A549 (cell line): ENCODE data around the gene HOXB9. TPM values are rescaled to one million over a fixed set of nuclear protein-coding genes. Genes with fewer than 3 reads are reported as not detected.
A peak's percentile ranks its signal among the peaks of the same experiment; 100 is the strongest.

Source experiments
- EHMT2 ChIP-seq: fragments of 200-600 bp; sonication (generic); IDR thresholded peaks from 2 replicates; pipeline ENCODE4 v1.6.1; 2016; ENCODE audit warnings: antibody characterized with exemption, low read depth, mild to moderate bottlenecking, moderate library complexity
- ESRRA ChIP-seq: fragments of 150-350 bp; IDR thresholded peaks from 2 replicates; pipeline ENCODE4 v1.6.1; 2014; ENCODE audit warnings: mild to moderate bottlenecking, low read length, borderline replicate concordance
- FOSL2 ChIP-seq, 2 experiments: fragments of 450-650 bp in 1 of 2; fragments of >200 bp in 1 of 2; sonication (Bioruptor Twin) in 1 of 2; formaldehyde crosslinking; IDR thresholded peaks; 2 replicates each; pipeline versions ENCODE4 v1.5.0 to v1.6.1; 2016 to 2020; ENCODE audit warnings: mild to moderate bottlenecking in 1 of 2, moderate library complexity in 1 of 2
- HDAC2 ChIP-seq: fragments of 200-600 bp; sonication (generic); IDR thresholded peaks from 2 replicates; pipeline ENCODE4 v1.6.1; 2016
- HES2 ChIP-seq: fragments of >200 bp; sonication (Bioruptor Twin); formaldehyde crosslinking; IDR thresholded peaks from 2 replicates; pipeline ENCODE4 v1.6.1; 2016
- HMGXB4 ChIP-seq: fragments of 250-450 bp; sonication (Bioruptor Pico); IDR thresholded peaks from 2 replicates; pipeline ENCODE4 v1.5.0; 2021; ENCODE audit warnings: mild to moderate bottlenecking, moderate library complexity, borderline replicate concordance
- HOXB5 ChIP-seq: fragments of 250-450 bp; sonication (Bioruptor Pico); IDR thresholded peaks from 2 replicates; pipeline ENCODE4 v1.5.0; 2020; ENCODE audit warnings: mild to moderate bottlenecking, moderate library complexity
- KDM5A ChIP-seq: fragments of 200-600 bp; sonication (generic); IDR thresholded peaks from 2 replicates; pipeline ENCODE4 v1.6.1; 2016; ENCODE audit warnings: antibody characterized with exemption, mild to moderate bottlenecking
- MYC ChIP-seq: IDR thresholded peaks from 2 replicates; pipeline ENCODE4 v1.6.1; 2012; ENCODE audit warnings: mild to moderate bottlenecking, inconsistent platforms, low read length, improper control_type of control experiment, borderline replicate concordance
- NFE2L2 ChIP-seq: fragments of 150-350 bp; conservative IDR thresholded peaks from 2 replicates; pipeline ENCODE4 v1.6.1; 2014; ENCODE audit warnings: low read length
- NR3C1 ChIP-seq: fragments of >200 bp; sonication (Bioruptor Twin); formaldehyde crosslinking; IDR thresholded peaks from 3 replicates; pipeline ENCODE4 v1.6.1; 2017
- PHF8 ChIP-seq: fragments of 200-600 bp; sonication (generic); IDR thresholded peaks from 2 replicates; pipeline ENCODE4 v1.6.1; 2016; ENCODE audit warnings: low read depth, mild to moderate bottlenecking, antibody characterized with exemption, moderate library complexity, borderline replicate concordance
- RNF2 ChIP-seq: fragments of 200-600 bp; sonication (generic); IDR thresholded peaks from 2 replicates; pipeline ENCODE4 v1.6.1; 2016; ENCODE audit warnings: low read depth, mild to moderate bottlenecking, antibody characterized with exemption, moderate library complexity, borderline replicate concordance
- TFCP2L1 ChIP-seq: fragments of 250-450 bp; sonication (Bioruptor Pico); IDR thresholded peaks from 2 replicates; pipeline ENCODE4 v1.5.0; 2021; ENCODE audit warnings: mild to moderate bottlenecking
- ZNF302 ChIP-seq: fragments of 250-450 bp; sonication (Bioruptor Pico); IDR thresholded peaks from 2 replicates; pipeline ENCODE4 v1.9.0; 2021; ENCODE audit warnings: inconsistent platforms, mild to moderate bottlenecking, moderate library complexity
- polyA plus RNA-seq, 4 experiments: library from polyadenylated mRNA; depleted of rRNA in 3 of 4; stranded (reverse); fragments of >200 nt; fragmentation: RNase III in 1 of 4; extraction: RNeasy Plus Mini Kit Qiagen cat#74134 plus additional on column Dnase treatment in 1 of 4; gene quantifications; 2 replicates in 3 of 4; 3 replicates in 1 of 4; pipeline ENCODE4 v1.2.3, GENCODE V29; 2011 to 2017
- TF ChIP-seq, protein P1 (sequence below): fragments of 200-600 bp; sonication (generic); IDR thresholded peaks from 2 replicates; pipeline ENCODE4 v1.6.1; 2016; ENCODE audit warnings: antibody characterized with exemption, mild to moderate bottlenecking, moderate library complexity
- TF ChIP-seq, protein P2 (sequence below): fragments of 250-450 bp; sonication (Bioruptor Pico); IDR thresholded peaks from 2 replicates; pipeline ENCODE4 v1.5.0; 2020; ENCODE audit warnings: low read depth, mild to moderate bottlenecking, moderate library complexity
- TF ChIP-seq, protein P3 (sequence below): fragments of >200 bp; sonication (Bioruptor Twin); formaldehyde crosslinking; IDR thresholded peaks from 3 replicates; pipeline ENCODE4 v1.6.1; 2016

The HOXB9 gene
- polyA plus RNA-seq, 2 of the 4 experiments (the other 2 are of a cell fraction): 5.6 to 24.6 TPM

DNA sequence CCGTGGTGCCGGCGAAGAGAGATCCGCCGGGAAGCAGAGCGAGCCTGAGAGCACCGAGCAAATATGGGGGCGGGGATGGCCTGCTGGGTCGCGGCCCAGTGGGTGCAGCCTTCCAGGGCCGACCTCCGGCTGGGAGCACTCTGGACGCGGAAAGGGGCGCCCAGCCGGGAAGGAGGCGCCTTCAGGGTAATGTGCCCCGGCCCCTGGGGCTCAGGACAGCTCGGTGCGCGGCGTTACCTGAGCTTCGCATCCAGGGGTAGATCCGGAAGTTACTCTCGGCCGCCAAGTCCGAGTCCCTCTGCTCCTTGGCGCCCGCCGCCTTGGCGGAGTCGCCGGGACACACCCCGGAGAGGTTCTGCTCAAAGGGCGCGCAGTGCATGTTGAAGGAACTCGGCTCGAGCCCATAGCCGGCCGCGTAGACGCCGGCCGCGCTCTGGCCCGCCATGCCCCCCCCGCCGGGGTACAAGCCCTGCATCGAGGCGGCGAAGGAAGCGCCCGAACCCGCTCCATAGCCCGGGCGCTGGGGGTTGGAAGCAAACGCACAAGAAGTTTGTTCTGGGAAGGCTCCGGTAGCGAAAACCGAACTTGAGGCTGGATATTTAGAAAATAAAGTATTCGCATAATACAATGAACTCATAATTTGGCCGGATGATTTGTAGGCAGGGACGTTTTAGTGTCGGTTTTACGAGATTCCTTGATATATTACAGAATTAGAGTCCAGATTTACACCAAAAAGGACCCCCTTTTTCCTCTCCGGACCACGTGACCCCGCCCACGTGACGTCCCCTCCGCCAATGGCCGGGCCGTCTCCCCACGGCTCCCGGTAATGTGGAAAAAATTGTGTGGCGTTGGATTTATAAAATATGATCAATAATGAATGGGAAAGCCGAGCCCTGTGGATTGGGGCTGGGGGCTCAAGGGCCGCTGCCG, 15.6 kb downstream of the HOXB9 start, which contains the start of gene HOXB7 (continued):
- TF ChIP-seq HDAC2 (peak; percentile 73; the same call in 1 of the 2 replicates), FOSL2 (IDR thresholded peaks at IDR 0.05) (no peak), FOSL2 (CRISPR knock-in tag; IDR thresholded peaks at IDR 0.05) (no peak), NR3C1 (no peak), HES2 (no peak), EHMT2 (no peak), MYC (no peak; the same call in 1 of the 2 replicates), NFE2L2 (no peak), HMGXB4 (CRISPR knock-in tag) (peak; percentile 83; the same call in 1 of the 2 replicates), RNF2 (no peak), HOXB5 (CRISPR knock-in tag) (peak; percentile 16; the same call in 1 of the 2 replicates), TFCP2L1 (CRISPR knock-in tag) (0 out of 2 replicates have a peak, but pooled peaks have one; percentile 15), KDM5A (no peak), ZNF302 (CRISPR knock-in tag) (no peak), ESRRA (no peak), PHF8 (peak; percentile 70; the same call in 1 of the 2 replicates)
- TF ChIP-seq, protein P1, sequence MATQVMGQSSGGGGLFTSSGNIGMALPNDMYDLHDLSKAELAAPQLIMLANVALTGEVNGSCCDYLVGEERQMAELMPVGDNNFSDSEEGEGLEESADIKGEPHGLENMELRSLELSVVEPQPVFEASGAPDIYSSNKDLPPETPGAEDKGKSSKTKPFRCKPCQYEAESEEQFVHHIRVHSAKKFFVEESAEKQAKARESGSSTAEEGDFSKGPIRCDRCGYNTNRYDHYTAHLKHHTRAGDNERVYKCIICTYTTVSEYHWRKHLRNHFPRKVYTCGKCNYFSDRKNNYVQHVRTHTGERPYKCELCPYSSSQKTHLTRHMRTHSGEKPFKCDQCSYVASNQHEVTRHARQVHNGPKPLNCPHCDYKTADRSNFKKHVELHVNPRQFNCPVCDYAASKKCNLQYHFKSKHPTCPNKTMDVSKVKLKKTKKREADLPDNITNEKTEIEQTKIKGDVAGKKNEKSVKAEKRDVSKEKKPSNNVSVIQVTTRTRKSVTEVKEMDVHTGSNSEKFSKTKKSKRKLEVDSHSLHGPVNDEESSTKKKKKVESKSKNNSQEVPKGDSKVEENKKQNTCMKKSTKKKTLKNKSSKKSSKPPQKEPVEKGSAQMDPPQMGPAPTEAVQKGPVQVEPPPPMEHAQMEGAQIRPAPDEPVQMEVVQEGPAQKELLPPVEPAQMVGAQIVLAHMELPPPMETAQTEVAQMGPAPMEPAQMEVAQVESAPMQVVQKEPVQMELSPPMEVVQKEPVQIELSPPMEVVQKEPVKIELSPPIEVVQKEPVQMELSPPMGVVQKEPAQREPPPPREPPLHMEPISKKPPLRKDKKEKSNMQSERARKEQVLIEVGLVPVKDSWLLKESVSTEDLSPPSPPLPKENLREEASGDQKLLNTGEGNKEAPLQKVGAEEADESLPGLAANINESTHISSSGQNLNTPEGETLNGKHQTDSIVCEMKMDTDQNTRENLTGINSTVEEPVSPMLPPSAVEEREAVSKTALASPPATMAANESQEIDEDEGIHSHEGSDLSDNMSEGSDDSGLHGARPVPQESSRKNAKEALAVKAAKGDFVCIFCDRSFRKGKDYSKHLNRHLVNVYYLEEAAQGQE: peak; percentile 61; the same call in 1 of the 2 replicates
- TF ChIP-seq, protein P2, sequence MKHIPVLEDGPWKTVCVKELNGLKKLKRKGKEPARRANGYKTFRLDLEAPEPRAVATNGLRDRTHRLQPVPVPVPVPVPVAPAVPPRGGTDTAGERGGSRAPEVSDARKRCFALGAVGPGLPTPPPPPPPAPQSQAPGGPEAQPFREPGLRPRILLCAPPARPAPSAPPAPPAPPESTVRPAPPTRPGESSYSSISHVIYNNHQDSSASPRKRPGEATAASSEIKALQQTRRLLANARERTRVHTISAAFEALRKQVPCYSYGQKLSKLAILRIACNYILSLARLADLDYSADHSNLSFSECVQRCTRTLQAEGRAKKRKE (CRISPR knock-in tag): no peak
- TF ChIP-seq, protein P3, sequence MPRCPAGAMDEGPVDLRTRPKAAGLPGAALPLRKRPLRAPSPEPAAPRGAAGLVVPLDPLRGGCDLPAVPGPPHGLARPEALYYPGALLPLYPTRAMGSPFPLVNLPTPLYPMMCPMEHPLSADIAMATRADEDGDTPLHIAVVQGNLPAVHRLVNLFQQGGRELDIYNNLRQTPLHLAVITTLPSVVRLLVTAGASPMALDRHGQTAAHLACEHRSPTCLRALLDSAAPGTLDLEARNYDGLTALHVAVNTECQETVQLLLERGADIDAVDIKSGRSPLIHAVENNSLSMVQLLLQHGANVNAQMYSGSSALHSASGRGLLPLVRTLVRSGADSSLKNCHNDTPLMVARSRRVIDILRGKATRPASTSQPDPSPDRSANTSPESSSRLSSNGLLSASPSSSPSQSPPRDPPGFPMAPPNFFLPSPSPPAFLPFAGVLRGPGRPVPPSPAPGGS: peak; percentile 59; the same call in 1 of the 3 replicates
